Measurements from ENCODE around the gene SARDH.

Gene SARDH

DNA sequence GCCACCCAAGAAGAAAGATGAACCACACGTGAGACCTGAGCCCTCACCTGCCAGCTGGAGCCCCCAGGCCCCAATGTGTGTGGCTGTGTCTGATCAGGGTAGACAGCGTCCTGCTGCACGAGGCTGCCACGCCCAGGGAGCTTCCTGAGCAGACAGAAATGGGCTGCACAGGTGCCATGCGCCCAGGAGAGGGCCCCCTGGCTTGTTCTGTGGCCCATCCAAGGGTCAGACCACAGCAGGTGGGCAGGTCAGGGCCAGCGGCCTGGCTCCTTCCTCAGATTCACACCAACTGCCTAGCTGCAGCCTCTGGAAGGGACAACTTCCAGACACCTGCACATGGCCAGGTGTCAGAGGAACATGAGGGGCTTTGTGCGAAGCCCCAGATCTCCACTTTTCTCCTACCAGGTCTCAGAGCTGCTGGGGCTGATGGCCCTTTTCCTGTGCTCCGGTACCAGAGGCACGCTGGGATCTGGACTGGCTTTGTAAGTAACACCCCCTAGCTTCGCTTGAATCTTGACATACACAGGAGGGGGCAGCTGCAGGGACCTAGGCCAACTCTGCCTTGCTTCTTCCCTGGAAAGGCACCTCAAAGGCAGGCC lies 10.8 kb downstream of the SARDH start:
- no peak for DNase-seq (ENCODE audit: low spot score)
- CTCF ChIA-PET, result interaction anchor here (0.6 to 3.6 kb wide), 4 partner anchors 15 to 204 kb away, joined by 3 to 25 read pairs (median 12); partner anchors contain the start of gene ADAMTSL2
- POLR2A ChIA-PET (ENCODE audit: low non-redundant PET), result no interaction called here
- H3K27ac ChIP-seq, result no peak overlapping the region
- TF ChIP-seq, protein P1, sequence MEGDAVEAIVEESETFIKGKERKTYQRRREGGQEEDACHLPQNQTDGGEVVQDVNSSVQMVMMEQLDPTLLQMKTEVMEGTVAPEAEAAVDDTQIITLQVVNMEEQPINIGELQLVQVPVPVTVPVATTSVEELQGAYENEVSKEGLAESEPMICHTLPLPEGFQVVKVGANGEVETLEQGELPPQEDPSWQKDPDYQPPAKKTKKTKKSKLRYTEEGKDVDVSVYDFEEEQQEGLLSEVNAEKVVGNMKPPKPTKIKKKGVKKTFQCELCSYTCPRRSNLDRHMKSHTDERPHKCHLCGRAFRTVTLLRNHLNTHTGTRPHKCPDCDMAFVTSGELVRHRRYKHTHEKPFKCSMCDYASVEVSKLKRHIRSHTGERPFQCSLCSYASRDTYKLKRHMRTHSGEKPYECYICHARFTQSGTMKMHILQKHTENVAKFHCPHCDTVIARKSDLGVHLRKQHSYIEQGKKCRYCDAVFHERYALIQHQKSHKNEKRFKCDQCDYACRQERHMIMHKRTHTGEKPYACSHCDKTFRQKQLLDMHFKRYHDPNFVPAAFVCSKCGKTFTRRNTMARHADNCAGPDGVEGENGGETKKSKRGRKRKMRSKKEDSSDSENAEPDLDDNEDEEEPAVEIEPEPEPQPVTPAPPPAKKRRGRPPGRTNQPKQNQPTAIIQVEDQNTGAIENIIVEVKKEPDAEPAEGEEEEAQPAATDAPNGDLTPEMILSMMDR (conservative IDR thresholded peaks at IDR 0.05; ENCODE audit: low read depth), result no peak

DNA sequence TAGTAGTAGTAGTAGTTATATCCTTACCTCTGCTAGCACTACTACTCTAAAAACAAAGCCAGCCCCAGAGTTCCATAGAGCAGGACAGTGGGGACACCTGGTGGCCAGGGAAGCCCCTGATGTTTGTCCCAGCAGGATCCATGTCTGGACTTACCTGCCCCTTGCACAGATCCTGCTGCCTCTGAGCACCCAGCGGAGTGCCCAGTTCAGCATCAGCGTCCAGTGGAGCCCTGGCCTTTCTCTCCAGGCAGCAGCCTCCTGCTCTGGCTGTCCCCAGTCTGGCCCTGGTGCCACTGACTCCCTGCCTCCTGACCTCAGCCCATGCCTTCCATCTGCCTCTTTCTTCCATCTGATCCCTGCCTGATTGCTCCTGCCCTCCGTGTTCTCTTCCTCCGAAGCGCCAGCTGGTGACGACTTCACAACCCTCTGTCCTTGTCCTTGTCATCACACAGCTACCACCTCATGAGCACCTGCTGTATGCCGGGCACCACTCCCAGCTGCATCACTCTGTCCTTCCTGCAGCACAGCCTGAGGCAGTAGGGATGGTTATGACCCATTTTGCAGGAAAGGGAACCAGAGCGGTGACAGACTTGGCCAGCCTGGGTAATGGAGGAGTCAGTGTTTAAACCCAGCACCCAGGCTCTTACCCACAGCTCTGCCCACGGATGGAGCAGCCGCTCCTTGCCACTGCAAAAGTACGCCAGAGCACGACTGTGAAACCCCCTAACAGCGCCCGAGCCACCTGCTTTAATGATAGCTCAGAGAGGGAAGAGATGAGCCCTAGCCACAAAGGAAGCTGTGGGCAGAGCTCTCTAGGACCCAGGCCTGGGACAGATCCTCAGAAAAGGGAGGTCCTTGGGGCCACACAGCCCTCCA lies 11.5 kb downstream of the SARDH start:
- TF ChIP-seq, protein P1 (conservative IDR thresholded peaks at IDR 0.05; ENCODE audit: low read depth), result peak; percentile 59
- peak; percentile 78 for DNase-seq (ENCODE audit: low spot score)
- CTCF ChIA-PET, result interaction anchor here (0.6 to 3.6 kb wide), 7 partner anchors 16 to 1145 kb away, joined by 3 to 25 read pairs (median 3); partner anchors contain the start of gene ADAMTSL2
- H3K27ac ChIP-seq, result no peak overlapping the region
- POLR2A ChIA-PET (ENCODE audit: low non-redundant PET), result no interaction called here

DNA sequence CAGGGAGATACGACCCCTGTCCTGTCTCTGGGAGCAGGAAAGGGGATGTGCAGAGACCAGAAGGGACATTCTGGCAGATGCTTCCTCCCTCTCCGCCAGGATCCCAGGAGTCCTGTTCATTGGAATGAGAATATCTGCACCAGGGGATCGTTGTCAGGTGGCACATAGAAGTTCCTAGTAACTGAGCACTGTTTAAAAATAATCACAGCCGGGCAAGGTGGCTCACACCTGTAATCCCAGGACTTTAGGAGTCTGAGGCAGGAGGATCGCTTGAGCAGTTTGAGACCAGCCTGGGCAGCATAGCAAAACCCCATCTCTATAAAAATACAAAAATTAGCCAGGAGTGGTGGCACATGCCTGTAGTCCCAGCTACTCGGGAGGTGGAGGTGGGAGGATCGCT lies 12.3 kb downstream of the SARDH start:
- no peak for DNase-seq (ENCODE audit: low spot score)
- TF ChIP-seq, protein P1 (conservative IDR thresholded peaks at IDR 0.05; ENCODE audit: low read depth), result no peak
- ChIA-PET POLR2A (ENCODE audit: low non-redundant PET) (no interaction called here), CTCF (interaction anchor here (0.6 to 3.2 kb wide), 6 partner anchors 45 to 1146 kb away, joined by 3 to 21 read pairs (median 3); partner anchors contain the start of gene ADAMTSL2)
- H3K27ac ChIP-seq, result no peak overlapping the region

DNA sequence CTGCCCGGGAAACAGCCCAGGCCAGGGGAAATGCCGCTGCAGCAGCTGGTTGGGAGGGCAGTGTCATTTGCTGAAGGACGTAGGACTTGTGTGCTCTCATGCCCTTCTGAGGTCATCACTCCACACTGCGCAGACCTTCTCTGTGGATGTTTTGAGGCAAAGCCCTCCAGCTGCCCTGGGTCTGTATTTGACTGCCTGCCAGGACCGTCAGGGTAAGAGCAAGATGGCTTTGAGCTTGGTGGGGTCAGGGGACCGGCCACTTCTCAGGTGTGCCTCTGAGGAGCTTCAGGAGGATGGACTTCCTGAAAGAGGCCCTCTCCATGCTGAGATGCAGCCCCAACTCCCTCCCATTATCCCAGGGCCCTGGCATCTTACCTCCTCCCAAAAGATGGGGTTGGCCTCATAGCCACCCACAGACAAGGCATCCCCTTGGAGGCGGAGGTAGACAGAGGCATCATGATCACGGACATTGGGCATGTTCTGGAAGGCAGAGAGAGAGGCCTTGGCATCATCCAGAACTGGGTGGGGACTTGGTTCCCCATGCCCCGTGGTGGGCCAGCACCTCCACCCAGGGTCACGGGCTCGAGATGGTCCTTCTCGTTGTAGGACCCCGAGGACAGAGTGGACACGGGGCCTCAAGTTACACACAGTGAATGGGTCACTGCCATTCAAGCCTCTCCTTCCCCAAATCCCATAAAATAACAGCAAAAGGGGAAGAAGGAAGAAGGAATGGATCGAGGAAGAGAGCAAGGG lies 19.4 kb downstream of the SARDH start:
- POLR2A ChIA-PET (ENCODE audit: low non-redundant PET), result no interaction called here
- TF ChIP-seq, protein P1 (conservative IDR thresholded peaks at IDR 0.05; ENCODE audit: low read depth), result no peak
- CTCF ChIA-PET, result interaction anchor here (1.2 kb wide), 1 partner anchor 15 kb away, joined by 4 read pairs; no protein-coding TSS in a partner anchor
- DNase-seq (ENCODE audit: low spot score), result no peak
- no peak overlapping the region for H3K27ac ChIP-seq

DNA sequence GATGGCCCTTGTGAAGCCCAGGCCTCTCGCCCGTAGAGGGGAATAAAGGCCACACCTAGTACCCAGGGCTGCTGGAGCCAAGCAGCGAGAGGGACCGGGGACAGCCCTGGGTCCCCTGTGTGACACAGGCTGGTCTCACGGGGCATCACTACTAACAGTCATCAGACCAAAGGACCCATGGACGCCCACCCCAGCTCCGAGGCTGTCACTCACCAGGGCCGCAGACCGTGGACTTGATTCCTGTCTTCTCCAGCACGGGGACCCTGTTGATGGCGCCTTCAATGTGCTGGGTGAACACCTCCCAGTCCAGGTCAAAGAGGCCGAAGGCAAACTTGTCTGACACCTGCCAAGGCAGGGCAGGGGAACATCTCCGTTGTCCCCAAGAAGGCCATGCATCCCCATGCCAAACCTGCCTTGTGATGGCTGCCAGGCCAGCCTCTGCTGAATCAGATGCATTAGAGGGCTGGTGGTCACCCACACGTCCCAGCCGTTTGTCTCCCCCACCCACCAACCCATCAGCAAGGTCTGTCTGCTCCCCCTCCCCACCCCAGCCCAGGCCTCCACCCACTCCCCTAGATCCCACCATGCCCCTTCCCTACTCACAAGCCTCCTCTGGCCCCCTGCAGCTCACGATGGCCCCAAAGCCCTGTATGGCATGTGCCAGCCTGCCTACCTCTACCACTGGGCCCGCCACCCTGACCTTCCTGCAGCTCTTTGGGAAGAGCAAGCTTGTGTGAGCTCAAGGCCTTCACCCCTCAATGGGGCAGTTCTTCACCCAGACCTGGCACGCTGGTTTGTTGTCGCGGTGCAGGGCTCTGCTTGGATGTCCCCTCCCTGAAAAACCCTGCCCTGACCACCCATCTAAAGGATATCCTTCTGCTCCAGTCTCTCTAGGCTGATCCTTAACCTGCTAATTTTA lies 20.8 kb downstream of the SARDH start:
- no peak for DNase-seq (ENCODE audit: low spot score)
- TF ChIP-seq, protein P1 (conservative IDR thresholded peaks at IDR 0.05; ENCODE audit: low read depth), result no peak
- CTCF ChIA-PET, result interaction anchor here (0.6 to 1.1 kb wide), 2 partner anchors 25 to 393 kb away, joined by 4 read pairs; no protein-coding TSS in a partner anchor
- POLR2A ChIA-PET (ENCODE audit: low non-redundant PET), result no interaction called here
- no peak overlapping the region for H3K27ac ChIP-seq
